ENCODE data around the gene PRKCB. TPM values are rescaled to one million over a fixed set of nuclear protein-coding genes. Genes with fewer than 3 reads are reported as not detected.

The PRKCB gene
- total RNA-seq, 1 experiment from 2014 or later: 0.89 TPM

- no peaks in the 10 kb centered on the region for H4K20me1 ChIP-seq (ENCODE audit: insufficient read depth)
- RAD21 ChIA-PET (ENCODE audit: low non-redundant PET in 1 of 2, low total read pairs in 2 of 2, uncharacterized antibody in 2 of 2, unreplicated experiment in 2 of 2): no interaction called here
- TF ChIP-seq ATF3 (IDR thresholded peaks at IDR 0.05): no peak
- no peak for TF ChIP-seq EGR1 (IDR thresholded peaks at IDR 0.05; ENCODE audit: low read depth)
- no peak for TF ChIP-seq JUND (IDR thresholded peaks at IDR 0.05)
- TF ChIP-seq RAD21 (IDR thresholded peaks at IDR 0.05; ENCODE audit: low read depth): no peak
- TF ChIP-seq TCF7L2 (IDR thresholded peaks at IDR 0.05; ENCODE audit: borderline replicate concordance, extremely low read depth, insufficient read depth, insufficient read length): no peak
- TF ChIP-seq POLR2A (IDR thresholded peaks at IDR 0.05; ENCODE audit: borderline replicate concordance, extremely low read depth, insufficient read depth, insufficient read length): no peak
- no peak for TF ChIP-seq SIN3A (IDR thresholded peaks at IDR 0.05; ENCODE audit: low read depth)
- no peak for TF ChIP-seq FOSL1 (IDR thresholded peaks at IDR 0.05; ENCODE audit: low read depth)
- TF ChIP-seq REST (IDR thresholded peaks at IDR 0.05; ENCODE audit: low read depth): no peak
- no peak for TF ChIP-seq EZH2 (IDR thresholded peaks at IDR 0.05)
- TF ChIP-seq MAX (IDR thresholded peaks at IDR 0.05): no peak
- TF ChIP-seq ELF1 (IDR thresholded peaks at IDR 0.05; ENCODE audit: borderline replicate concordance, low read depth): no peak
- no peak for TF ChIP-seq CEBPB (IDR thresholded peaks at IDR 0.05; ENCODE audit: low read depth)
- TF ChIP-seq ZFX (IDR thresholded peaks at IDR 0.05): no peak
- TF ChIP-seq CBX3 (IDR thresholded peaks at IDR 0.05; ENCODE audit: low read depth): no peak
- no peak for TF ChIP-seq YY1 (IDR thresholded peaks at IDR 0.05; ENCODE audit: extremely low read depth, insufficient replicate concordance, low read depth, low read length)
- TF ChIP-seq EZH2phosphoT487 (IDR thresholded peaks at IDR 0.05; ENCODE audit: borderline replicate concordance): no peak
- no peak for TF ChIP-seq SP1 (IDR thresholded peaks at IDR 0.05; ENCODE audit: low read depth)
- H3K27me3 ChIP-seq (ENCODE audit: insufficient read depth, low read length): peaks cover 13% of the 10 kb centered on the region
- no peaks in the 10 kb centered on the region for H3K9me2 ChIP-seq (ENCODE audit: insufficient read depth)
- no peak overlapping the region for H3K27ac ChIP-seq (ENCODE audit: low read depth, low read length)
- no peaks in the 10 kb centered on the region for H3K9me3 ChIP-seq (ENCODE audit: control insufficient read depth in 1 of 2, insufficient read depth in 1 of 2, low read depth in 1 of 2, low read length in 2 of 2)
- no peaks in the 10 kb centered on the region for H3K79me2 ChIP-seq (ENCODE audit: insufficient read depth, low read length)
- CTCF ChIA-PET: no interaction called here
- POLR2A ChIA-PET: no interaction called here
- intact Hi-C loops (cut with micrococcal nuclease): no loop called here
- H3K4me2 ChIP-seq (ENCODE audit: low read length): no peak overlapping the region
- no peak overlapping the region for H3K4me3 ChIP-seq (replicated peaks in 1 of 2; ENCODE audit: low read depth in 1 of 2, low read length in 2 of 2)
- ATAC-seq: no peak
- no peak overlapping the region for H2AFZ ChIP-seq (ENCODE audit: low read depth, low read length, poor library complexity, severe bottlenecking)
- no peaks in the 10 kb centered on the region for H3K36me3 ChIP-seq (ENCODE audit: control insufficient read depth in 1 of 2, insufficient read depth in 2 of 2, low read length in 2 of 2)
- H3K4me1 ChIP-seq (ENCODE audit: control insufficient read depth in 1 of 2, insufficient read depth in 2 of 2, low read length in 2 of 2): no peaks in the 10 kb centered on the region
- no TSS peak for BruUV-seq (replicated peaks)
- DNase-seq (ENCODE audit: low read depth, low spot score): no peak
- H3K9ac ChIP-seq (ENCODE audit: low read length): no peak overlapping the region
These were observed 317.0 kb downstream of the PRKCB start for GRCh38 chr16:24152826-24153225.

Data from HCT116 (cell line).